Limb (tissue), 2 donors: Measurements from ENCODE around the gene GSC.
A peak's percentile ranks its signal among the peaks of the same experiment; 100 is the strongest.
"Not testable (repeated sequence)": the region's sequence is repeated elsewhere in the genome, so short reads cannot be mapped to it uniquely, and the experiment has no call there.

Source experiments
- DNase-seq, 2 donors: peaks; one replicate each; pipeline ENCODE4 v3.0.0-alpha.2; 2016; ENCODE audit errors: extremely low spot score in 2 of 2

Gene GSC

DNA sequence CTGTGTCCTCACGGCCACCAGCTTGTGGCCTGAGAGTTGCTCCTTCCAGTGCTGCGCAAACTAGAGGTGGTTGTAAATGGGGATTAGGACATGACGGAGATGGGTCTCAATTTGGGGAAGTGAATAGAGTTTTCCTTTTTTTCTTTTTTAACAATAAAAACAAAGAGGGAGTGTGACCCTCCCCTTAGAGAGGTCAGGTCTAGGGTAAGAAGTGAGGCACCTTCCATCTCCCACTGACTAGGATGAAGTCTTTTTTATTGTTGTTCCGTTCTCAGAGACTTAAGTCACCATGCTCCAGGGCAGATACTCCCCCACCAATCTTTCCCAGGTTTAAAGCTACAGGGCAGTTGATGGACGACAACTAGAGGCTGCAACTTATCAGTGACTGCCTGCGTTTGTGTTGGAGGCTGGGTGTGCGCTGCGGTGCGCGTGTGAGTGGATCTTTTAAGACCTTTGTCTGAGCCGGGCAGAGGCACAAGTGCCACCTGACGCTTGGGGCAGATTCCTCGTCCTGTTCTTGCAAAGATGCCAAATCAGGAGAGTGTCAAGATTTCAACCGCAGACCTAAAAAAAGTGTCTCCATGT, 2.1 kb upstream of the GSC start:
- no peak for DNase-seq

DNA sequence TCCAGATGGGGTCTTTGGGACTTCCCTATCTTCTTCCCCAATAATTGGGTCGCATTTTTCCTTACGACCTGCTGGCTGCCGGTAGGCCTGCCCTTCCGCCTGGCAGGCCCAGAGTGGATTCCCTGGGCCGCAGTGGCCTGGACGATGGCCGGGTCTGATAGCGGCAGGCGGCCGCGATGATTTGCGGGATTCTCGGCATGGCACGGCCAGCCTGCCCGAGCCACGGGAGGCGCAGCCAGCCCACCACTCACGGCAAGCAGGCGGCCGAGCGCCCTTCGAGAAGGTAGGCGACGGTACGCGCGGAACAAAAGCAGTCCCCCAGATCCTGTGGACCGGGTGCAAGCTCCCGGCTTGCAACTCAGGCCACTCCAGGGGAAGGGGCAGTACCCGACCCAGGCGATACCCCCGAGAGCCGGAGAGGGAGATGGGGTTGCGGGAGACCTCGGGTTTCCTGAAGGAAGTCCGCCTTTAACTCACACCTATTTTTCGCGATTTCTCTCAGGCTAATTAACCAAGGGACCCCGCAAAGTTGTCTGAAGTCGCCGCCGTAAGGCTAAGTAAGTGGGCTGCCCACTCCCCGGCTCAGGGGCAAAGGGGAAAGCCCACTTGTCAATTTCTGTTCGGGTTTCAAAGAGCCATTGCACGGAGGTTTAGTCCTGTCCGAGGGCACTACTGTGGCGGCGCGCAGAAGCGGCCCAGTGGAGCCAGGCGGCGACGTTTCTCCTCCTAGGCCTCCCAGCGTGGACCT, 1.4 kb upstream of the GSC start:
- DNase-seq = peak in 1 of 2 donors; percentile 52

DNA sequence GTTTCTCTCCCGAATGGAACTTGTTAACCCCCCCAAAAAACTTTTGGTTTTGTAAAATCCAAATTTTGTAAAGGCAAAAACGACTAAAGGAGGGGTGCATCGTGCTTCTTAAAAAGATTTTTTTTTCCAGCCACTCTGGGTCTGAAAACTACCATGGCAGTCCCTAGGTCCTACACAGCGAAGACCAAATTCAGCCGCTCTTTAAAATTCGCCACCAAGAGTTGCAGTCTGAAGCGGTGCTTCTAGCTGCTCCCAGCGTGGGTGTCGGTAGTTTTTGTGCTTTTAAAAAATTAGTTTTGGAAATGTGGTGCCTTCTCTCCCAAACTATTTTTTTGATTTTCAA, 873 bp upstream of the GSC start:
- no peak for DNase-seq

DNA sequence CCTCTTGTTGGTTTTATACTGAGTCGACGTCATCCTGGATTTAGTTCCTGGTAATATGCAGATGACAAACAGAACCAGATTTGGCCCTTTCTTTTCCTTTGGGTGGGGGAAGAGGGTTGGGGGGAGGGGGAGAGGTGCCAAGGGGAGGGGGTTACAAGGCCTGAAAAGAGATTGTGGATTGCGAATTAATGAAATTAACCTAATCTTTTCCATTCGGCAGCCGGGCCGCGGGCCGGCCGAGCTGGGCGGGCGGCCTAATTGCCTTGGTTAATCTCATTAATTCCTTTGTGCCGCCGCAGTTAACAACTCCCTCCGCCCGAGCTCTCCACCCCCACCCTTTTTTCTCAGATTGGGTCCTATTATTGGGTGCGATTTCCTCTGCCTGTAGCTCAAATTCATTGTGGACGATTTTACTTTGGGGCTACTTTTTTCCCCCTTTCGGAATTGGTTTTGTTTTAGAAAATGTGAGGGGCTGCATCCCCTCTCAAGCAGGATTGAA, 387 bp upstream of the GSC start:
- DNase-seq = peak; percentile 60 to 70

DNA sequence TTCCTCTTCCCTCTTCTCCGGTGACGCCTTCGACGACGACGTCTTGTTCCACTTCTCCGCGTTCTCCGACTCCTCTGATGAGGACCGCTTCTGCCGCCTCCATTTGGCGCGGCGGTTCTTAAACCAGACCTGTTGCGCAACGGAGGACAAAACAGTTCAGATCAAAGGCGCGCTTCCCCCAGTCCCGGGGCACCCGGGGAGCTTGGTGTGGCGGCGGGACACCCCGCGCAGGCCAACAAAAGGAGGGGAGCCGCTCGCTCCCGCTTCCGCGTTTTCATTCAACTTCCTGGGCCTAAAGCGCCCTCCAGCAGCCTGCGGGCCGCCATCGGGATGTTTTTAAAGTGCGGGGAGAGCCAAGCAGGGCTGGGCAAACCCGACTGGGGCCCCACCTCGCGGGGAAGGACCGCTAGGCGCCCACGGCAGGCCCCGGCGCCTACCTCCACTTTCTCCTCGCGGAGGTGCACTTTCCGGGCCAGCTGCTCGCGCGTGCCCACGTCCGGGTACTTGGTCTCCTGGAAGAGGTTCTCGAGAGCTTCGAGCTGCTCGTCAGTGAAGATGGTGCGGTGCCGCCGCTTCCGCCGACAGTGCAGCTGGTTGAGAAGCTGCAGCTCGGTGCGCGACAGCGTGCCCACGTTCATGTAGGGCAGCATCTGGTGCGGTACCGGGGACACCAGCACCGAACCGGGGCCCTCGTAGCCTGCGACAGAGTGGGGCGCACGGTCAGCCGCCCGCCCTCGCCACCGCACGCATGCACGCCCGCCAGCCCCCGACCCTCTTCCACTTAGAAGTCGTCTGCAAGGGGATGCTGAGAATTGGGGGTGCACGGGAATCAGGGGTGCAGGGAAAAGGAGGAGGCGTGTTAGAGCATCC, 1.2 kb downstream of the GSC start:
- peak in 1 of 2 donors; percentile 57 for DNase-seq

DNA sequence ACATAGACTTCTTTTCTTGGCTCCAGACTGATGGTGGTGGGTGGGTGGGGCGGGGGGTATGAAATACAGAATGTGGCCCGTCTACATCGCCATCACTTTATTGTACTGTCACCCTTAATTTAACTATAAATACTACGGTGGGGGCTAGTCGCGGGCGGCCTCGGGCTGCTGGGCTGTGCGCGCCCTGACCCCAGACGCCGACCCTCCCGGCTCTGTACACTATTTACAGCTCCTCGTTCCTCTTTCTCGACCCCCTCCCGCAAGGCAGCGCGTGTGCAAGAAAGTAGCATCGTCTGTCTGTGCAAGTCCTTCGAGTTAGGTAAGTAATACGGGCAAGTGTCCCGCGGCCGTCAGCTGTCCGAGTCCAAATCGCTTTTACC, 1.8 kb downstream of the GSC start:
- no peak for DNase-seq

DNA sequence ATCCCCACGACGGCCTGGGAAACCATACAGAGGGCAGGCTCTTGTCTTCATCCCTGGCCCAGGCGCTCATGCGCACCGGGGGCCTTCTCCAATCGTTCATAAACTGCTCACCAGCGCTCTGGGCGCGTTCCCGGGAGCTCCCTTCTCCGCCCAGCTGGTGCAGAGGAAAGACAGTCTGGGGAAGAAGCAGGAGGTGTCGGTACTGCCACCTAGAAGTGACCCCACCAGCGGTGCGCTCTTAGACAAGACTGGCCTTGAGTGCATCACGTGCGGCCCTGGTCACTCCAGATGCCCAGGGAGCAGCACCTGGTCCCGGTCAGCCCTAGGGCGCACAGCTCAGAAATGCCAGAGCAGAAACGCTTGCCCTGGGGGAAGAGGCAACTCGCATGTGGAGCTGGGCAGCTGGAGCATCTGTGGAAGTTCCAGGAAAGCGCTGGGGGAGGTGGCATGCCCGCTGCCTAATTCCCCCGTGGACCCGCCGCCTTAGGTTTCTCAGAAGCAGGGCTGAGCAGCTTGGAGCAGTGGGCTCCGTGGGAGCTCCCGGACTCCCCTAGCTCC, 2.5 kb downstream of the GSC start:
- DNase-seq = peak in 1 of 2 donors; percentile 37

DNA sequence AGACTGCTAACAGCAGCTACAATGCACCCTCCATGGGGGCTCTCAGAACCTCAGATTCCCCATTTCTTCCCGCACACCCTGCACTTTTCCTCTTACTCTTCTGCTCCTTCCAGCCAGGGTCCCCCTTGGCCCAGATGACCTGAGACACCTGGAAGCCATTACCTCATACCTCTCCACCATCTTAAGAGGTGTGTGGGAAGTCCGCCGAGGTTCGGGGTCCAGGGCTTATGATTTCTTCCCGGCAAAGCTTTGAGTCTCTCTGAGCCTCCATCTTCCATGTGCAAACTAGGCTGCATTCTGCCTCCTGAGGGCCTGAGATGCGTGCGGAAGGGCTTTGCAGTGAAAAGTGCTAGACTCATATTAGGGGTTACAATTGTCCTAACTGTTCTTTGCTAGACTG, 5.3 kb downstream of the GSC start:
- DNase-seq = no peak

DNA sequence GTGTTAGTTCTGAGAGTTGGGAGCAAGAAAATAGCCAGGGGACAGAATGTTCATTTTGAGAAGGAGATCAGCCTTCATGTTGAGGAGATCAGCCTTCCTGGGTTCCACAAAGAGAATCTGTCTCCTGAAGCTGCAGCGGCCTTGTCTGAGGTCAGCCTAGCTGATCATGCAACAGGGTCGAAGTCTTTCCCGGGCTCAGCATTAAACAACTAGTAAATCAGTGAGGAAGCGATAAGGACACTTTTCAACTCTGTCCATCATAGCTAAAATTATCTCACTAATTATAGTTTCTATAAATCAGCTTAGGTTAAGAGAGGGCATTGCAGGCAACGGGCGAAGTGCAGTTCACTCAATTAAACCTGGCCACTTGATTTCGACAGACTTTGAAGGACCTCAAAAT, 7.5 kb downstream of the GSC start:
- no peak for DNase-seq

DNA sequence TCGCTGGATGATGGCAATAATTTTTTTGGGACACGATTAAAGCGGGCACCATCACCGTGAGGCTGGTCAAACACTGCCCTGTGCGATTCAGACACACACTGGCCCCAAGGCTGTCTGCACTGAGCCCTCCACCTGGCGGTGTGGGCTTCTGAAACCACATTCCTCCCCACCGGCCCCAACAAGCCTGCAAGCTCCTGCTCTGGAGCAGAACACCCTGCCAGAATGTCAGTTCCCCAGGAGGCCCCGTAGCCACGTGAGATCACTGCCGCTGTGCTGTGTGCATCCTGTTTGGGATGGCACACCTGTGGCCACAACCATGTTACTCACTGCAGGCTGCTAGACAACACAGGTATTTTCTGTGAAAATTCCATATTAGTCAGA, 7.9 kb downstream of the GSC start:
- no peak for DNase-seq

DNA sequence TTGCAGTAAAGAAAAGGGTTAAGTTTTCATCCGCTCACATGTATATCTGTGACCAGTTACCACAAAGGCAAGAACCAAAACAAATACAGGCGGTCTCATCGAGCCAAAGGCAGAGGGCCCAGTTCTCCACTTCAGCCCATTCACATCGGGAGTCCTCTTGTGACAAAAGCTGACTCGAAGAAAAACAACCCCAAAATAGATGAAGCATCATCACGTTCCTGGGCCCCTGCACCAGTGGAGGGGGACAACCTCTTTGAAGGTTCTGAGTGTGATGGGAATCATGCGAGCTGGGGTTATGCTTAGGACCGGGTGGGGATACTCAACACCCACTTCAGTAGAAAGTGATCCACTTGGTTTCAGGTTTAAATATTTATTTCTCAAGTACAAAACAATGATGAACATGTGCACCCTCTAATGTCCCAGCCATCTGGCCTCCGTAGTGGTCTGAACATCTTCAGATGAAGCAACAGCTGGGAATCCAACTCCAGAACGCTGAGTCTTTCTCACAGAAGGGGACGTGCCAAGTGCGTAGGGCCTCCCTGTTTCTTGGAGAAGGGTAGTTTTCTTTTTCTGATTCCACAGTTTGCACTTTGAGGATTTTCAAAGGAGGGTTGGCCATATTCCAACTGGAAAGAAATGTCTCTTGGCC, 8.4 kb downstream of the GSC start:
- peak in 1 of 2 donors; percentile 43 for DNase-seq

DNA sequence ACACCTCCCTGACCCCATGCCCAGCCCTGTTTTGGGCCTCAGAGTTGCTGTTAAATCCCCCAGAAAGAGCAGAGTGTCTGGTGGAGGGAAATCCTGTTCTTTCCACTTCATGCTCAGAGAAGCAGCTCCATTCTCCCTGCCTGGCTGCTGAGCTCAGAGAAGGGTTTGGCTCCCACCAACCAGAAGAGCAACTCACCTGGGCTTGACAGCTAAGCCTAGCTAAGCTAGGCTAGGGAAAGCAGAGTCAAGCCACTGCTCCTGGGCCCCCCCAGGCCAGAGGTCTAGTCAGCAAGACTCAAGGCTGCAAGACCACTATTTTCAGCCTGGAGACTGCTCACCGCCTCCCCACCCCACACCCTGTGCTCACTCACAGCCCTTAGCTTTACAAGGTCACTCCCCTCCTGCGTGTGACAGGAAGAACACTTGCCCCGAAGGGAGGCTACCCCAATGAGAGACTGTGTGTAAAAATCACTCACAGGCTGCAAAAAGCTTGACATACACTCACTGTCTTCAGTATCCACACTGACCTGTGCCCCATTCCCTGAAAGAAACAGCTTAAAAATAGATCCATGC, 13.5 kb downstream of the GSC start:
- DNase-seq = no peak

DNA sequence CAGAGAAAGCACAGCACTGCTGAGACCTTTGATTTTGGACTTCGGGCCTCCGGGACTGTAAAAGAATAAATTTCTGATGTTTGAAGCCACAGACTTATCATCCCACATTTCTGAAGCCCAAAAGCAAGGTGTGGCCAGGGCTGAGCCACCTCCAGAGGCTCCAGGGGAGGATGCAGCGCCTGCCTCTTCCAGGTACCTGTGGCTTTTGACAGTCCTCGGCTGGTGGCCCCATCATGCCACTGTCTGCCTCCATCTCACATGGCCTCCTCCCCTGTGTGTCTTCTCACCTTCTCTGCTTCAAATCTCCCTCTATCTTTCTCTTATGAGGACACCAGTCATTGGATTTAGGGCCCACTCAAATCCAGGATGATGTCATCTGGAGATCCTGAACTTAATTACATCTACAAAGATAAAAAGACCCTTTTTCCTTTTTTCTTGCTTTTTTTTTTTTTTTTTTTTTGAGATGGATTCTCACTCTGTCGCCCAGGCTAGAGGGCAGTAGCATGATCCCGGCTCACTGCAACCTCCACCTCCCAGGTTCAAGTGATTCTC, 15.4 kb downstream of the GSC start:
- no peak for DNase-seq

DNA sequence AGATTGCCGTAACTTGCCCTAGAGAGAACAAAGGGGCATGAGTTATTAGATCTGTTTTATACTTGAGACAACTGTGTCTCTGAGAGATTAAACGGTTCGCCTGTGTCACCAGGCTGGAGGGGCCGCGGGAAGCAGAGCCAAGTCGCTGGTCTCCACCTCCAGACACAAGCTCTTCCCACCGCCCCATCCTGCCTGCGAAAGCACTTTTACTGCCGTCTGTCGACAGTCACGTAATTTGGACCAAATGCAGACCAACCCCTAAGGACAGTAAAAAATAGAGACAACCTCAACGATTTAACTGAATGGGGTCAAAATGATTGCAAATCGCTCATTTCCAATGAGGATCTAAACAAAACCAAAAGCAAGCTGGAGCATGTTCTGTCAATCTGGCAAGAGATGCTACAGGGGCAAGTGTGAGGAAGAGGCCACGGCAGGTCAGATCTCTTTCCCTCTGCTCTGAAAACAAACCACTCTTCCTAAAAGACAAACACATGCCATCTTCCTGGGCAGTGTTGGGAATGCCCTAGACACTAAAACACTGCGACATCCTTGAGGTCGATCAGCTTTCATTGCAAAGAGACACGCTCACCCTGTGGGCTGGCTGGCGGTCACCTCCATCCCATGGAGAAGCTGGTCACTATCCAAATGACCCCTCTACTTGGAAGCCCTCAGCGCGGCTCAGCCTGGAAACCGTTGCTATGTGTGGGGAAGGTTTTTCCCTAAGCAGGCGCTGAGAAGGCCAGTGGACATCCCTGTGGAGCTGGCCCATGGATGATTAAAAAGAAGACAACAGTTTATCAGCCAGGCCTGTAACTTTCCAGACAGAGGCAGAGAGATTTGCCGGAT, 17.1 kb downstream of the GSC start:
- no peak for DNase-seq

DNA sequence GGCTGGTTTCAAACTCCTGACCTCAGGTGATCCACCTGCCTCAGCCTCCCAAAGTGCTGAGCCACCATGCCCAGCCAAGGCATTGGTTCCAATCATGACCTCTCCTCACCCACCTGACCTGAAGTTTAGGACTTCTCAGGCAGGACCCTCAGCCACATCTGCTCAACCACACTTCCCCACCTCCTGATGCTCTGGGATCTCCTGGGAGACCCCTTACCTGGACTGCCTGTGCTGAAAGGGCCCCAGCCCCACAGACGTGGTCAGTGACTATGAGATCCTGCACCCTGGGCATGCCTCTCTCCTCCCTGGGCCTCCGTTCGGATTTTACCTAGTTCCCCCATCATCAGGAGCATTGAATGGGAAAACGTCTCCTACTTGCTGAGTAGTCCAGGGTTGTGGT, 18.0 kb downstream of the GSC start:
- no peak for DNase-seq

DNA sequence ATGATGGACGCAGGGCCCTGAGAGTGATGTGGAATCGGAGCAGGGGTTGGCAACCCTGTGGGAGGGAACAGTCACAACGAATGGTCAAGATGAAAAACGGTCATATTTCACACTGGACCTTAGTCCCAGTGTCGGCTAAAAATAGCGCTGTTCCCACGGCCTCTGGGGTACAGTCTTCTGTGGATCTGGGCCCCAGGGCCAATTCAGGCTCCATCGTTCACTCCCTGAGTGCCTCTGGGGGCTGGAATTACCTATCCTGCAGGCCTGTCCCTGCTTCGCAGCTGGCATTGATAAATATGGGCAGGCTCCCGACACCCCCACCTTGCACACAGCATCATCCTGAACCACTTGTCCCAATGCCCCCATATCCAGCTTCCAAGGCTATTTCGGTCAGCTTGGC, 18.6 kb downstream of the GSC start:
- no peak for DNase-seq

DNA sequence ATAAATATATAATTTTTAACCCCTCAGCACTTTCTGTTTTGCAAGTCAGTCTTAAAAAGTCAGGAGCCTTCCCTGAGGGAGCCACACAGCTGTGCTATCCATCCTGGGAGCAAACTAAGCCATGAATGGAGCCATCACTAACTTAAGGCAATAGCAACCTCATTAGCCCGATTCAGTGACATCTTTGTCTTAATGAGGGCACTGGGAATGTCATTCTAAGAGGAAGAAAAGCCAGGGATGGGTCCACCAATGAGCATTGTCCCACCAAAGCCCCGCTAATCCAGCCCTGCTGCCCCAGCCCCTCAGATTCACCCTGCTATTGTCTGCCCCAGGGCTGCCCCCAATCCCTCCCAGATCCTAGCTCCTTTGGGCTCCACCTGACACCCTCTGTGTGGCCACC, 19.5 kb downstream of the GSC start:
- DNase-seq = no peak

DNA sequence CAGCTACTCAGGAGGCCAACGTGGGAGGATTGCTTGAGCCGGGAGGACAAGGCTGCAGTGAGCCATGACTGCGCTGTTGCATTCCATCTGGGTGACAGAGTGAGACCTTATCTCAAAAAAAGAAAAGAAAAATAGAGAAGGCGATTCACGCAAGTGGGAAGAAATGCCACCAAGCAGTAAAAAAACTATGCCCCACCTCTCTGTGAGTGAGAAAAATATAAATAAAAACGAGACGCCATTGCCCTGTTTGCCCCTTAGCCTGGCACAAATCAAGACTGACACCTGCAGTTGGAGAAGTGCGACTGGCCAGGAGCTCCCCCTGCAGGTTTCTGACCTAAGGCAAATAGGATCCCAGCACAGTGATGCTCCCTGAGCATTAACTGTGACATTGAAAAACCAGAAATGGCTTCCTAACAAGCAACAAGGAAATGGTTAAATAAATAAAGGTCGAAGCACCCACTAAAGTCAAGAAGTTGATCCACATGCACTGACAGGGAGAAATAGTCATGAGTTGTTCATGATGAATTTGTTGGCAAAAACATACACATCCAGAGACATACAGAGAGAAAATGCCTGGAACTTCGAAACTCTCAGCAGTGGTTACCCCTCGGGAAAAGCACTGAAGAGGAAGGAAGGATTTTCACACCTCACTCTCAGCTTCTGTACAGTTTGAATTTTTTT, 21.1 kb downstream of the GSC start:
- DNase-seq = no peak

DNA sequence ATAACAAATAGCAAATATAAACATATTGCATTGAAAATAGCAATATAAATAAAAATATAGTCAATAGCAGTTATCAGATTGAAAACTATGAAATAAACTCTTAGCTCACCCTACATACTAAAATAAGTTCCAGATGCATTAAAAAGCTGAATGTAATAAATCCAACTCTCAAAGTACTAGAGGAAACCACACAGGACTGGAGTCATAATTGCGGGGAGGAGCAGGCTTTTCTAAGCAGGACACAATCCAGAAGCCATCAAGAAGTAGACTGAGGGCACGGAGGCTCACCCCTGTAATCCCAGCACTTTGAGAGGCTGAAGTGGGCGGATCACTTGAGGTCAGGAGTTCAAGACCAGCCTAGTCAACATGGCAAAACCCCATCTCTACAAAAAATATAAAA, 22.2 kb downstream of the GSC start:
- DNase-seq = no peak

DNA sequence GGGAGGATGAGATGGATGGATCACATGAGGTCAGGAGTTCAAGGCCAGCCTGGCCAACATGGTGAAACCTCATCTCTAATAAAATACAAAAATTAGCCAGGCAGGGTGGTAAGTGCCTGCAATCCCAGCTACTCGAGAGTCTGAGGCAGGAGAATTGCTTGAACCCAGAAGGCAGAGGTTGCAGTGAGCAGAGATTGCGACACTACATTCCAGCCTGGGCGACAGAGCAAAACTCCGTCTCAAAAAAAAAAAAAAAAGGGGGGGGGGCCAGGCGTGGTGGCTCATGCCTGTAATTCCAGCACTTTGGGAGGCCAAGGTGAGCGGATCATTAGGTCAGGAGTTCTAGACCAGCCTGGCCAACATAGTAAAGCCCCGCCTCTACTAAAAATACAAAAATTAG, 22.8 kb downstream of the GSC start:
- DNase-seq = not testable (repeated sequence)
